HepG2 (cell line): ENCODE measurements around the gene MRNIP. TPM values are rescaled to one million over a fixed set of nuclear protein-coding genes. Genes with fewer than 3 reads are reported as not detected.

Source experiments
- FOXA1 ChIP-seq, 2 experiments: fragments of 450-650 bp in 1 of 2; sonication (generic) in 1 of 2; formaldehyde crosslinking in 1 of 2; IDR thresholded peaks; 2 replicates each; pipeline versions ENCODE4 v1.4.0 to v1.6.1; 2016 to 2020; ENCODE audit warnings: missing genetic modification reagents in 1 of 2
- KLF6 ChIP-seq: IDR thresholded peaks from 2 replicates; pipeline ENCODE4 v1.8.0; 2016; ENCODE audit warnings: missing biosample characterization, missing genetic modification reagents
- MEIS2 ChIP-seq: sonication (generic); formaldehyde crosslinking; IDR thresholded peaks from 2 replicates; pipeline ENCODE4 v1.9.0; 2021; ENCODE audit warnings: mild to moderate bottlenecking, missing genetic modification reagents
- RXRB ChIP-seq: IDR thresholded peaks from 2 replicates; pipeline ENCODE4 v1.6.1; 2016; ENCODE audit warnings: borderline replicate concordance, missing genetic modification reagents, missing compliant biosample characterization
- SRSF1 ChIP-seq: fragments of 200-400 bp; formaldehyde crosslinking; optimal IDR thresholded peaks from 2 replicates; pipeline ENCODE3; 2017; ENCODE audit warnings: mild to moderate bottlenecking, low read depth, low read length, moderate library complexity
- ZFP82 ChIP-seq: sonication (generic); formaldehyde crosslinking; IDR thresholded peaks from 2 replicates; pipeline ENCODE4 v1.5.1; 2020; ENCODE audit warnings: mild to moderate bottlenecking, missing genetic modification reagents, borderline replicate concordance
- ZNF264 ChIP-seq: sonication (generic); formaldehyde crosslinking; IDR thresholded peaks from 2 replicates; pipeline ENCODE4 v1.4.0; 2020; ENCODE audit warnings: missing genetic modification reagents
- ZNF773 ChIP-seq: sonication (generic); formaldehyde crosslinking; IDR thresholded peaks from 2 replicates; pipeline ENCODE4 v1.4.0; 2020; ENCODE audit warnings: missing genetic modification reagents, borderline replicate concordance
- polyA plus RNA-seq, 8 experiments: library from polyadenylated mRNA; depleted of rRNA in 3 of 8; stranded (reverse) in 7 of 8; unstranded in 1 of 8; fragments of >200 nt; fragmentation: Illumina TruSeq in 4 of 8; extraction: Trizol in 4 of 8; gene quantifications; 2 replicates each; pipeline versions ENCODE4 v1.2.1 to v1.2.3, GENCODE V29; 2011 to 2016; ENCODE audit warnings: low read depth in 4 of 8, missing spikeins in 1 of 8, mixed read lengths in 1 of 8; ENCODE audit not compliant: insufficient read depth in 1 of 8
- total RNA-seq, 5 experiments: library from RNA; depleted of rRNA; stranded (reverse); fragments of >200 nt; fragmentation: Illumina TruSeq; extraction: Trizol; gene quantifications; 2 replicates each; pipeline ENCODE4 v1.2.3, GENCODE V29; 2016; ENCODE audit warnings: low read depth in 1 of 5
- TF ChIP-seq, protein P1 (sequence below), 2 experiments: fragments of 450-650 bp in 1 of 2; sonication (generic) in 1 of 2; formaldehyde crosslinking in 1 of 2; IDR thresholded peaks; 2 replicates each; pipeline versions ENCODE4 v1.6.1 to v1.8.0; 2016 to 2022; ENCODE audit warnings: antibody characterized with exemption in 1 of 2, mild to moderate bottlenecking in 1 of 2, missing genetic modification reagents in 1 of 2
- TF ChIP-seq, protein P2 (sequence below): IDR thresholded peaks from 2 replicates; pipeline ENCODE4 v1.6.1; 2016; ENCODE audit warnings: missing compliant biosample characterization, missing genetic modification reagents, borderline replicate concordance
- TF ChIP-seq, protein P3 (sequence below): sonication (generic); formaldehyde crosslinking; conservative IDR thresholded peaks from 2 replicates; pipeline ENCODE4 v1.8.0; 2022; ENCODE audit warnings: mild to moderate bottlenecking, moderate library complexity, missing genetic modification reagents

Gene MRNIP
- total and polyA plus RNA-seq, 2 of the 13 experiments (the other 11 are each of a cell fraction or from before 2014, with no cell fraction given), result 15.5 to 34.1 TPM

DNA sequence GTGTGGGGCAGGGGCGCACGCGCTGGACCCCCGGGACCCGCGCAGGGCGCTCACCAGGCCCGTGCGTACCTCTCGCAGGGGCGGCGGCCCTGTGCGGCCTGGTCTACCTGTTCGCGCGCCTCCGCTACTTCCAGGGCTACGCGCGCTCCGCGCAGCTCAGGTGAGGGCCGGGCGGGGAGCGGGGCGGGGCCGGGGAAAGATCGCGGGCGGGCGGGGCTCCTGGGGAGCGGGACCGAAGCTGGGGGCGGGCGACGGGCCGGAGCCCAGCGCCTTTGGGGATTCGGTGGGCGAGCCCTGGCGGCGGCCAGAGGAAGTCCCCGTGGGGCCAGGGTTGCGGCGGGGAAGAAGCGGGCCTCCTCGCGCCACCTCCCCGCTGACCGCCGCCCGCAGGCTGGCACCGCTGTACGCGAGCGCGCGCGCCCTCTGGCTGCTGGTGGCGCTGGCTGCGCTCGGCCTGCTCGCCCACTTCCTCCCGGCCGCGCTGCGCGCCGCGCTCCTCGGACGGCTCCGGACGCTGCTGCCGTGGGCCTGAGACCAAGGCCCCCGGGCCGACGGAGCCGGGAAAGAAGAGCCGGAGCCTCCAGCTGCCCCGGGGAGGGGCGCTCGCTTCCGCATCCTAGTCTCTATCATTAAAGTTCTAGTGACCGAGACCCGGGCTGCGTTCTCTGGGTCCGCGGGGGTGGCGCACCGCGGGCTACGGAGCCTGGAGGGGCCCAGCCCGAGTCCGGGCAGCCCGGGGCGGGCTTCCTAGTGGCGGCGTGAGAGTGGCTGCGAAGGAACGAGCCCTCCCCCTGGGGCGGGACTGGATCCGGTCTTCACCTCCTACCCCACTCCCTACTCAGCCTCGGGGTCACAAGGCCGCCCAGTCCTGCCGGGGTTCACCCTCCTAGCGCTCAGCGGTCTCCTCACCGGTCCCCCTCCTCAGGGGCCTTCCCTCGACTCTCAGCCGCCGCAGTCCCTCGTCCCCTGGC lies 62.5 kb downstream of the MRNIP start (continued):
- TF ChIP-seq, protein P1, sequence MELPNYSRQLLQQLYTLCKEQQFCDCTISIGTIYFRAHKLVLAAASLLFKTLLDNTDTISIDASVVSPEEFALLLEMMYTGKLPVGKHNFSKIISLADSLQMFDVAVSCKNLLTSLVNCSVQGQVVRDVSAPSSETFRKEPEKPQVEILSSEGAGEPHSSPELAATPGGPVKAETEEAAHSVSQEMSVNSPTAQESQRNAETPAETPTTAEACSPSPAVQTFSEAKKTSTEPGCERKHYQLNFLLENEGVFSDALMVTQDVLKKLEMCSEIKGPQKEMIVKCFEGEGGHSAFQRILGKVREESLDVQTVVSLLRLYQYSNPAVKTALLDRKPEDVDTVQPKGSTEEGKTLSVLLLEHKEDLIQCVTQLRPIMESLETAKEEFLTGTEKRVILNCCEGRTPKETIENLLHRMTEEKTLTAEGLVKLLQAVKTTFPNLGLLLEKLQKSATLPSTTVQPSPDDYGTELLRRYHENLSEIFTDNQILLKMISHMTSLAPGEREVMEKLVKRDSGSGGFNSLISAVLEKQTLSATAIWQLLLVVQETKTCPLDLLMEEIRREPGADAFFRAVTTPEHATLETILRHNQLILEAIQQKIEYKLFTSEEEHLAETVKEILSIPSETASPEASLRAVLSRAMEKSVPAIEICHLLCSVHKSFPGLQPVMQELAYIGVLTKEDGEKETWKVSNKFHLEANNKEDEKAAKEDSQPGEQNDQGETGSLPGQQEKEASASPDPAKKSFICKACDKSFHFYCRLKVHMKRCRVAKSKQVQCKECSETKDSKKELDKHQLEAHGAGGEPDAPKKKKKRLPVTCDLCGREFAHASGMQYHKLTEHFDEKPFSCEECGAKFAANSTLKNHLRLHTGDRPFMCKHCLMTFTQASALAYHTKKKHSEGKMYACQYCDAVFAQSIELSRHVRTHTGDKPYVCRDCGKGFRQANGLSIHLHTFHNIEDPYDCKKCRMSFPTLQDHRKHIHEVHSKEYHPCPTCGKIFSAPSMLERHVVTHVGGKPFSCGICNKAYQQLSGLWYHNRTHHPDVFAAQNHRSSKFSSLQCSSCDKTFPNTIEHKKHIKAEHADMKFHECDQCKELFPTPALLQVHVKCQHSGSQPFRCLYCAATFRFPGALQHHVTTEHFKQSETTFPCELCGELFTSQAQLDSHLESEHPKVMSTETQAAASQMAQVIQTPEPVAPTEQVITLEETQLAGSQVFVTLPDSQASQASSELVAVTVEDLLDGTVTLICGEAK (IDR thresholded peaks at IDR 0.05), result no peak
- TF ChIP-seq, protein P1 (CRISPR knock-in tag; IDR thresholded peaks at IDR 0.05), result 0 out of 2 replicates have a peak, but pooled peaks have one; percentile 7
- TF ChIP-seq SRSF1 (peak; percentile 60), MEIS2 (CRISPR knock-in tag) (peak; percentile 53; the same call in 1 of the 2 replicates), ZNF773 (CRISPR knock-in tag) (0 out of 2 replicates have a peak, but pooled peaks have one; percentile 10), ZNF264 (CRISPR knock-in tag) (0 out of 2 replicates have a peak, but pooled peaks have one; percentile 27), KLF6 (CRISPR knock-in tag) (no peak), FOXA1 (IDR thresholded peaks at IDR 0.05) (no peak), FOXA1 (CRISPR knock-in tag; IDR thresholded peaks at IDR 0.05) (no peak), ZFP82 (CRISPR knock-in tag) (peak; percentile 88), RXRB (peak; percentile 23; the same call in 1 of the 2 replicates)
- TF ChIP-seq, protein P2, sequence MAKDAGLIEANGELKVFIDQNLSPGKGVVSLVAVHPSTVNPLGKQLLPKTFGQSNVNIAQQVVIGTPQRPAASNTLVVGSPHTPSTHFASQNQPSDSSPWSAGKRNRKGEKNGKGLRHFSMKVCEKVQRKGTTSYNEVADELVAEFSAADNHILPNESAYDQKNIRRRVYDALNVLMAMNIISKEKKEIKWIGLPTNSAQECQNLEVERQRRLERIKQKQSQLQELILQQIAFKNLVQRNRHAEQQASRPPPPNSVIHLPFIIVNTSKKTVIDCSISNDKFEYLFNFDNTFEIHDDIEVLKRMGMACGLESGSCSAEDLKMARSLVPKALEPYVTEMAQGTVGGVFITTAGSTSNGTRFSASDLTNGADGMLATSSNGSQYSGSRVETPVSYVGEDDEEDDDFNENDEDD, result peak; percentile 49; the same call in 1 of the 2 replicates
- TF ChIP-seq, protein P3, sequence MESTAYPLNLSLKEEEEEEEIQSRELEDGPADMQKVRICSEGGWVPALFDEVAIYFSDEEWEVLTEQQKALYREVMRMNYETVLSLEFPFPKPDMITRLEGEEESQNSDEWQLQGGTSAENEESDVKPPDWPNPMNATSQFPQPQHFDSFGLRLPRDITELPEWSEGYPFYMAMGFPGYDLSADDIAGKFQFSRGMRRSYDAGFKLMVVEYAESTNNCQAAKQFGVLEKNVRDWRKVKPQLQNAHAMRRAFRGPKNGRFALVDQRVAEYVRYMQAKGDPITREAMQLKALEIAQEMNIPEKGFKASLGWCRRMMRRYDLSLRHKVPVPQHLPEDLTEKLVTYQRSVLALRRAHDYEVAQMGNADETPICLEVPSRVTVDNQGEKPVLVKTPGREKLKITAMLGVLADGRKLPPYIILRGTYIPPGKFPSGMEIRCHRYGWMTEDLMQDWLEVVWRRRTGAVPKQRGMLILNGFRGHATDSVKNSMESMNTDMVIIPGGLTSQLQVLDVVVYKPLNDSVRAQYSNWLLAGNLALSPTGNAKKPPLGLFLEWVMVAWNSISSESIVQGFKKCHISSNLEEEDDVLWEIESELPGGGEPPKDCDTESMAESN, result peak; percentile 47; the same call in 1 of the 2 replicates
